HG02852 (cell line): ENCODE results near the gene ARHGAP26.

ENCODE experiments used
- ATAC-seq: cut with Tn5 transposase; IDR thresholded peaks from one replicate; pipeline ENCODE4 v1.9.1; 2021; ENCODE audit warnings: mild to moderate bottlenecking, moderate library complexity; ENCODE audit not compliant: unreplicated experiment

ARHGAP26 gene

DNA sequence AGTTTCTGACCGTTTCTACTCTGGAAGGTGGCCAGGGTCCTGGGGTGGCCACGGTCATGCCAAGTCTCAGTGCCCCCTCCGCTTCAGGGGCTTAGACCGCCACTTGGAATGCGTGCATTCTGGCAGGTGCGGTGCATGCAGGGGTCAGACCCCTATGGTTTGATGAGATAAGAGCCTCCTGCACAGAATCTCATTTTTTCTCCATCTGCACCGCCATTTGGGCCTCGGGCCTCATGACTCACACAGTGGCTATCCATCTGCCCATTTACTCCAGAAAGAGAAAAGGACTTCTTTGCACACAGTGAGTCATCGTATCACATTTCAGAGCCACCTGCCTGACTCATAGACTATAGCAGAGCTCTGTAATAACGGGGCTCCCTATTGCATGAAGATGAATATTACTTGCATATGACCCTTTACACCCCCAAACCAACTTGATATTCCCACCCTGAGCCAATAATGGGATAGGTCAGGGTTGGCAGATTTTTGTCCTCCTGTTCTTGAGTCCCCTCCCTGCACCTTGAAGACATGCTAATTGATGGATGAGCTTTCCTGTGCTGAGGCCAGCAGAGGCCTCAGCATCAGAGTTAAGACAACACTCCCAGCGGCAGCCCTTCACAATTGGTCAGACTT is 475.9 kb downstream of the ARHGAP26 start:
- no peak for ATAC-seq

DNA sequence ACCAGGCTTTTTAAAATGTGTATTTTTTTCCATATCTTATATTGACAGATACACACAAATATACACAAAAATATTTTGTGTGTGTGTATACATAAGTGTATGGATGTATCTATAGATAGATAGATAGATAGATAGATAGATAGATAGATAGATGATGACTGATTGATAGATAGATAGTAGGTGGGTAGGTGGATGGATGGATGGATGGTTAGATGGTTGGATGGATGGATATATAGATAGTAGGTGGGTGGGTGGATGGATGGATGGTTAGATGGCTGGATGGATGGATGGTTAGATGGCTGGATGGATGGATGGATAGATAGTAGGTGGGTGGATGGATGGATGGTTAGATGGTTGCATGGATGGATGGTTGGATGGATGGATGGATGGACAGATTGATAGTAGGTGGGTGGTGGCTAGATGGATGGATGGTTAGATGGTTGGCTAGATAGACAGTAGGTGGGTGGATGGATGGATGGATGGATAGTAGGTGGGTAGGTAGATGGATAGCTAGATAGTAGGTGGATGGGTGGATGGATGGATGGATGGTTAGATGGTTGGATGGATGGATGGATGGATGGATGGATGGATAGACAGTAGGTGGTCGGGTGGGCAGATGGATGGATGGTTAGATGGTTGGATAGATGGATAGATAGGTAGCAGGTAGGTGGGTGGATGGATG is 477.1 kb downstream of the ARHGAP26 start:
- ATAC-seq, result no peak

DNA sequence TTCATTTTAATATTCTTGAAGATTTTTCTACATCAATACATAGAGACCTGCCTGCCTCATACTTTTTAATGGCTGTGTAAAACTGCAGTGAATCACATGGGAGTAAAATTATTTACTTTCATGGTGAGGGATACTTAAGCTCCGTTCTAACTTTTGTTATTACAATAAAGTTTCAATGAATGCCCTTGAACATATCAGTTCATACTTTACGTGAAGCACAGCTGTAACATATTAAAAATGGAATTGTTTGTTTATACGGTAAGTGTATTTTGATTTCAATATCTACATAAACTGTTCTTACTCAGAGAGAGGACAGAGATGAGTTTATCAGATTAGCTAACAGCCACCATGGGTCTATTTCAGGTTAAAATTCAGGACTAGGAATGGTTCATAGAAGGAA is 478.2 kb downstream of the ARHGAP26 start:
- ATAC-seq, result no peak

DNA sequence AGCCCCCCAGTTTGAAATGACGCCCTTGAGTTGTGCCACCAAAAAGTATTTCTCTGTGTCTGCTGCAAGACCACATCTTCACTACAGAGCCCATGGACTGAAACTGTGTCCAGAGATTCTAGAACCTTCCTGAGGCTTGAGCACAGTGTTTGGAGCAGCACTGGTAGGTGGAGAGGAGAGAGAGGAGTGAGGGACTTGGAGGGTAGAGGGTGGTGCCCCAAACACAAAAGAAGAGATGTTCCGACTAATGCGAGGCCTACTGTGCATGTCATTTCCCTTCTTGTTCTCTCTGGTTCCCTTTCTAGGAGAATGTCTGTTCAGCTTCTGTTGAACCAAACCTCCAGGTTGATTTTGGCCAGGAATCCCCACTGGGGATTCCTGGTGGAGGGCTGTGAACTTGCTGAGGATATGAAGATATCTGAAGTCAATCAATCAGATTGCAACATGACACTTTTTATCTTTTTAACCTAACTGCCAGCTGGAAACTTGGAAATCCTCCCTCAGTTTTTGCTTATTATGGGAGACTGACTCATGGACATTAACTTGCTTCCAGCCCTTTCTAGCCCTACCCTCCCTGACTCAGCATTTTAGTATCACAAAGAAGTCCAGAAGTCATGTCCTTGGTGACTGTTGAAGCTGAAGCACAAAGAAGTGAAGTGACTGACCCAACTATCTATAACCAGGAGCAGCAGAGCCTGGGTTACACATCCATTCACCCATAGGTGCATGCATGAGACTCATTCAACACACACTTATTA is 478.8 kb downstream of the ARHGAP26 start:
- ATAC-seq, result no peak

DNA sequence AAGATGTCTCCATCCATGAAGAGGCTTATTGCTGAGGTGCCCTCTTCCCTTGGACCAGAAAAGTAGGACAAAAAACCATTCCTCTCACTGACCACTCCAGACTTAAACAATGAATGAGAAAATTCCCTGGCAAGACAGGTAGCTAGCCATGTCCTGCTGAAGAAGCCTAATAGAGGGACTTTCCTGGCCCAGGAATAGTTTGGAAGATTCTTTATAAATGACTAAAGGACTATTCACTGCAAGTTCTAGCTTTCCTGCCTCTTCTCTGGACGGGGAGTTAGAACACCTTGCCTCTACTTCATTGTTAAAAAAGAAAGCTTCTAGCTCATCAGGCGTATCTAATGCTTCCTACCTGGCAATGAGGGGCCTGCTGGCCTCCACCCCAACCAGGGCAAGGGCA is 479.7 kb downstream of the ARHGAP26 start:
- no peak for ATAC-seq

DNA sequence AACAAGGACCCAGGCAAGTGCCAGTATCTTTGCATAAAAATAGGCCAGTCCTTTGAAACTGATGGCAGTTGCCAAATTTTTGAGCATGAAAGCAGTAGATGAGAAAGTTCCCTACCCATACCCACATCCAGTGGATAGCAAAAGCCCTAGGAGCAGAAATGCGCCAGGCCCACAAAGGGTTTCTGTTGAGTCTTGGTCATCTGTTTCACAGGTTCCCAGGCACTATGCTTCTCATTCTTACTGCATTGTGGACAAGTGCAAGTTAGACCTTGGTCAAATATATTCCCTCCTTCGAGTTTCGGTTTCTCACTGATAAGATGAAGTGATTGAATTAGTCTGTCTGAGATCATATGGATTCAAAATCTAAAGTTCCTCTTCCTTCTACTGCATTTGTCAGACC is 481.0 kb downstream of the ARHGAP26 start:
- no peak for ATAC-seq

DNA sequence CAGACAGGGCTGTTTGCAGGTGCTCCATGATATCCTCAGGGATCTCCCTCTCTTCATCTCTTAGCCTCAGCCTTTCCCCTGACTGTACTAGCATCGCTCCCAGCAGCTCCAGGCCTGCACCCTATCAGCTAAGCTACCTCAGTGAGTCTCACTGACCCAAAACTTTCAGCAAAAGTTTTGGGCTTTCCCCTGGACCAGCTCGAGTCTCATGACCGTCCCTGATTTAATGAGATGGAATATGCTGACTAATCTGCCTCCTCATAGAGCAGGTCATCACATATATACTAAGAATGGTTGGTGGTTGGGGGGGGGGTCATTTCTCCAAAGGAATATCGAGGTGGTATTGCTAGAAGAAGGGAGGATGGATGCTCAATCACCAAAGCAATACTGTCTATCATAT is 481.8 kb downstream of the ARHGAP26 start:
- no peak for ATAC-seq

DNA sequence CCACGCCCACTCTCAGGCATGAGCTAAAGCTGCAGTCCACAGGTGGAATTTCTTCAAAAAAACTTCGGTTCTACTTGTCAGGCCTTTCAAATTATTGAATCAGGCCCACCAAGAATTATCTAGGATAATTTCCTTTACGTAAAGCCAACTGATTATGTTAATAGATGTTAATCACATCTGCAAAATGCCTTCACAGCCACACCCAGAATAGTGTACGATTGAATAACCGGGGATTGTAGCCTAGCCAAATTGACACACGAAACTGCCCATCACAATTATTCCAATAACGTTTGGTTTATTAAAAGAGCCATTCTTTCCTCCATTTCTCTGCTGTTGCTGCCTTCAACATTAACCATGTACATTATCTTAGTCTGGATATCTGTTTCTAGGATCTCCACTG is 484.6 kb downstream of the ARHGAP26 start:
- no peak for ATAC-seq

DNA sequence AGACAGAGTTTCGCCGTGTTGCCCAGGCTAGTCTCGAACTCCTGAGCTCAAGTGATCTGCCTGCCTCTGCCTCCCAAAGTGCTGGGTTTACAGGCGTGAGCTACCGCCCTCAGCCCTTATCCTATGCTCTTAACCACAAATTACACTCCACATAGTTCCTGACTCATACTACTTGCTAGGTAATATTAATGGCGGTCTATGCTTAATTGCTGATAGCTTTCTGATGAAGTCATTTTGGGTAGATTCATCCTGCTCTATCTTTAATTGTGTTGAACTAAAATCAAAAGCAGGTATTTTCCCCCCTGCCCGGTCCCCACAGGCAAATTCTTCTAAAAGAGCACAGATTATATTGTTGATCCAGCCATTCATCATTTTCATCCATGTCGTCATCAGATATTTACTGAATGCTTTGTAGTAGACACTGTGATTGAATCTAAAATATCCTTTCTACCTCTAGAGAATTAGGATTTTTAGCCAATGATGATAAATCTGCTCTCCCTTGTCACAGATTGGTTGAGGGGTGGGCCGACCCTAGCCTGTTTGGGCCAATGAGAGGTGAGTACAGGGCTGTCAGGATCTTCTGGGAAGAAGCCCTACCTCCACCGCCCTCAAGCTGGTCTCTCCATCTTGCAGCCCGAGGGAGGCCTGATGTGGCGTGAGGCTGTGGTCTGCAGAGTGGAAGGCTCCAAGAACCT is 488.5 kb downstream of the ARHGAP26 start:
- ATAC-seq, result no peak

DNA sequence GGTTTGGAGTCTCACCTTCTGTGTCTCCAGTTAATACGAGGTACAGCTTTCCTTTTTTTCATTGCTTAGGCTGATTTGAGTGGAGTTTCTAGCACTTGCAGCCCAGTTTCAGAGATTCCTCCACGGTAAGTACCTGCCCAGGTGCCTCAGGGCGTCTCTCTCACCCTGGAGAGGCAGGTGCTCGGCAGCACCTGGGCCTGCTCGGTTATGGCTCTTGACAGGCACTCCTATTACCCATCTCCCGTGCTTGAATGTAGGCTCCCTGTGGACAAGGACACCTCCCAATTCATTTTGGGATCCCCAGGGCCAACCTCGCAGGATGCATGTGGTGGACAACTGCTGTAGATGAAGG is 489.1 kb downstream of the ARHGAP26 start:
- ATAC-seq, result no peak

DNA sequence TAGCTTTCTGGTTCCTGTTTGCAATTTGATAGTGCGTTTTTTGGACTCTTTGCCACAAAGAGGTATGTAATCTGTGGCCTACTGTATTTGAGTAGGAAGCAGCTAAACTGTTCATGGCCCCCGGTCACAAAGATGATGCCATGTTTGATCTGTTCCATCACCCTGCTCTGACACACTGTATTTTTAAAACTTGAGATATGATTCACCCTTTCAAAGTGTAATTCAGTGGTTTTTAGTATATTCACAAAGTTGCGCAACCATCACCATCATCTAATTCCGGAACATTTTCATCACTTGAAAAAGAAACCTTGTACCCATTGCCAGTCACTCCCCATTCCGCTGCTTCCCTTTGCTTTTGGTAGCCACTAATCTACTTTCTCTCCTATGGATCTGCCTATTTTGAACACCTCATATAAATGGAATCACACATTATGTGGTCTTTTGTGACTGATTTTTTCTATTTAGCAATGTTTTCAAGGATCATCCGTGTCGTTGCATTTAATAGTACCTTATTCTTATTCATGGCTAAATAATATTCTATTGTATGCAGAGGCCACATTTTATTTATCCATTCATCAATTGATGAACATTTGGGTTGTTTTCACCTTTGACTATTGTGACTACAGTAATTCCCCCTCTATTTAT is 491.7 kb downstream of the ARHGAP26 start:
- no peak for ATAC-seq

DNA sequence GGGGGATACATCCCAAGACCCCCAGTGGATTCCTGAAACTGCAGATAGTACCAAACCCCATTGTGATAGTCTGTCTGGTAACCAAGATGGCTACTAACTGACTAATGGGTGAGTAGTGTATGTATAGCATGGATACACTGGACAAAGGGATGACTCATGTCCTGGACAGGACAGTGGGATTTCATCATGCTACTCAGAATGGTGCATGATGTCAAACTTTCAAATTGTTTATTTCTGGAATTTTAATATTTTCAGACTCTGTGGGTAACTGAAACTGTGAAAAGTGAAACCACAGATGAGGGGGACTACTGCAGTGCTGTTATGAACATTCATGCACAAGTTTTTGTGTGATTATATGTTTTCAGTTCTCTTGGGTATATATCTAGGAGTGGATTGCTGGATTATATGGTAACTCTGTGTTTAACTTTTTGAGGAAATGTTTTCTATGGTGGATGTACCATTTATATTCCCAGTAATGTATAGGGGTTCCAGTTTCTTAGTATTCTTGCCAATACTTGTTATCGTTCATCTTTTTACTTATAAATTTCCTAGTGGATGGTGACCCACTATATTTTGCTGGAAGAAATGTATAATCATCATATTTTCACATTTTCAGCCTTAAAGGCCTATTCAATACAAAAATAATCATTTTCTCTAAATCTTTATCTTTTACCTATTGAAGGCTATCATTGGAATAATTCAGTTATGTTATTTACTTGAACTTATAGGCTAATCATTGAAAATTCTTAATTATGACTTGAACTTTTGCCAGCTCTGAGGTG is 492.4 kb downstream of the ARHGAP26 start:
- ATAC-seq, result no peak

DNA sequence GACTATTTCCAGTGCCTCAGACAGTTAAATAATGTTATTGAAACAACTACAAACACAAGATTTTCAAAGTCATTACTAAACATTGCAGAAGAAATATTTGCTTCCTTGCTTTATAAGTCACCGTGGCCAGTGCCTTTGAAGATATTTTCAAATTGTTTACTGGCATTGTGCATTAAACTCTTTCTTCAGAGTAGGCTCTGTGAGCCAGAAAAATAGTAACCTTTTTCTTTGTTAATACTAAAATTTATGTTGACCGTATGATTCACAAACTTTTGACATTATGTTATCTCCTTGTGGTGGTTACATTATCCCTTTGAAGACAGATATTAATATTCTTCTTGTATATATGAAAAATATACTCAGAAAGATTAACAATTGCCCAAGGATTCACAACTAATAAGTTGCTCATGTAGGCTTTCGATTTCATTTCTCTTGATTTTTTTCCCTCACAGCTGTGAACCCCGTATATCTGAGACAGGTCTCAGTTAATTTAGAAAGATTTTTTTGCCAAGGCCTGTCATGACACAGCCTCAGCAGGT is 493.2 kb downstream of the ARHGAP26 start:
- no peak for ATAC-seq

DNA sequence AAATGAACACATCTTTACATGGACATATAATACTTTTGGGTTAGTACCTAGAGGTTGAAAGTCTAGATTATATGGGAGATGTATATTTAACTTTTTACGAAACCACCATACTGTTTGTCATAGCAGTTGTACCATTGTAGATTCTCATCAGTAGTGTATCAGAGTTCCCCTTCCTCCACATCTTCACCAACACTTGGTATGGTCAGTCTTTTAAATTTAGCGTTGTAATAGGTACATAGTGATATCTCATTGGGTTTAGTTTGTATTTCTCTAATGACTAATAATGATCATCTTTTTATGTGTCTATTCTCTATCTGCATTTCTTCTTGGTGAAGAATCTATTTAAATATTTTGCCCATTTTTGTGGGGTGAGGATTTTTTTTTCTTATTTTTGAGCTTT is 495.8 kb downstream of the ARHGAP26 start:
- ATAC-seq, result no peak

DNA sequence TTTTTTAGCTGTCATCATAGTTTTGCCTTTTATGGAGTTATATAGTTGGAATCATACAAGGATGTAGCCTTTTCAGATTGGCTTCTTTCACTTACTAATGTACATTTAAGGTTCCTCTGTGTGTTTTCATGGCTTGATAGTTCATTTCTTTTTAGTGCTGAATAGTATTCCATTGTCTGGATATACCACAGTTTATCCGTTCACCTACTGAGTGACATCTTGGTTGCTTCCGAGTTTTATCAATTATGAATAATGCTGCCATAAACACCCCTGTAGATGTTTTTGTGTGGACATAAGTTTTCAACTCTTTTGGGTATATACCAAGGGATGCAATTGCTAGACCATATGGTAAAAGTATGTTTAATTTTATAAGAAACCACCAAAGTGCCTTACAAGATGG is 497.0 kb downstream of the ARHGAP26 start:
- no peak for ATAC-seq

DNA sequence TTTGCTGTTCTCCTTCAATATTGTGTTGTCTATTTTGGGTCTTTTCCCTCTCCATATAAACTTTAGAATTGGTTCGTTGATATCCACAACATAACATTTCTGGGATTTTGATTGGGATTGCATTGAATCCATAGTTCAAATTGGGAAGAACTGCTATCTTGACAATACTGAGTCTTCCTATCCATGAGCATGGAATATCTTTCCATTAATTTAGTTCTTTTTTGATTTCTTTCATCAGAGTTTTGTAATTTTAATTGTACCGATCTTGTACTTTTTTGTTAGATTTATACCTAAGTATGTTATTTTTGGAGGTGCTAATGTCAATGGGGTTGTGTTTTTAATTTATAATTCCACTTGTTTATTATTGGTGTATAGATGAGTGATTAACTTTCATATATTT is 498.2 kb downstream of the ARHGAP26 start:
- no peak for ATAC-seq

DNA sequence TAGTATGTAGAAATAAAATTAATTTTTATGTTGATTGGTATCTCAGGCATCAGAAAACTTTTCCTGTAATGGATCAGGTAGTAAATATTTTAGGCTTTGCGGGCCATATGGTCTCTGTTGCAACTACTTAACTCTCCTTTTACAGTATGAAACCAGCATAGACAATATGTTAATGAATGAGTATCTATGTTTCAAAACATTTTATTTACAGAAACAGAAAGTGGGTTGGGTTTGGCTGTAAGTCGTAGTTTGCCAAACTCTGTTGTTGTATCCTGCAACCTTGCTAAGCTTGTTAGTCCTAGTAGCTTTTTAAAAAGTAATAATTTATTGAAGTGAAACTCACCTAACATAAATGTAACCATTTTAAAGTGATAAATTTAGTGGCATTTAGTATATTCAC is 501.3 kb downstream of the ARHGAP26 start:
- no peak for ATAC-seq

DNA sequence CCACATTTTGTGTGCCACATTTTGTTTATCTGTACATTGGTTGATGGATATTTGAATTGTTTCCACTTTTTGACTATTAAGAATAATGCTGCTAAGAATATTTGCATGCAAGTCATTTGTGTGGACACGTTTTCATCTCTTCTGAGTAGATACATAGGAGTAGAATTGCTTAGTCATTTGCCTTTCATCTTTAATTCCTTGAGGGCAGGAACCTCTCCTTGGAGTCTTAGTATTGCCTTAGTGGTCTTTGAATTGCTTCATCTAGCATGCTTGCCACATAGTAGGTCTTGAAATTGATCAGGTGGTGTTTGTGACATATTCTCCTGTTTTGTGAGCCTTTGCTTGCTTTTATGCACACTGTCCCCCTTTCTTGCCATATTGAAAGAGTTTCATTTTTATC is 504.8 kb downstream of the ARHGAP26 start:
- no peak for ATAC-seq

DNA sequence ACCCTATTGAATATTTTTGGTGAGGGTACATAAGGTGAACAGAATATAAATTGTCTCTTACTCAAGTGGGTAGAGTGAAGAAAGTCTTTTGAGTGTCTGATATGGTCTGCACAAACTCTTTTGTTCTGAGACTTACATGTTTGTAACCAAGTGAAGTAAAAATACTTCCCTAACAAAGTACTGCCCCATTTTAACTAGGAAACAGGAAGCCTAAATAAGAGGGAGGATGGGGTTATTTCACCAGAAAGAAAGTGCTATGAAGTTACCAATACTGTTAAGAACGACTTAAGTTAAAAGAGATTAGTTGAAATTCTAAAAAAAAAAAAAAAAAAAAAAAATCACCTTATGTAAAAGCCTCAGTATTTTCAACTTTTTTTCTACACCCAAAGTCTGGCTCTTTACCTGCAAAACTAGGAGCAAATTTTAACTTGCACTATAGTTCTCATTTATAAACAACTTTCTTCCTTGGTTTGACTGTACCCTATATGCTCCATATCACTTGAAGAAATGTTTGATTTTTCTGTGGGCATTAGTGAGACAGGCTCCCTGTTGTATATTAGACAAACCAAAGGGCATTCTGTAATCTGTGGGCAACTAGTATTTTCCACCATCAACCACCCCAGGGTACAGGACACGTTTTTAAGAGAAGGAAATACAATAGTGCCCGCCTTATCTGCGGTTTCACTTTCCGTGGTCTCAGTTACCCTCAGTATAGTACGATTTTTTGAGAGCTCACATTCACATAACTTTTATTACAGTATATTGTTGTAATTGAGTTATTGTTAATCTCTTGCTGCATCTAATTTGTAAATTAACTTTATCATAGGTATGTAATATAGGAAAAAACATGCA is 505.6 kb downstream of the ARHGAP26 start:
- ATAC-seq, result no peak
